GM18498 (cell line): Measurements from ENCODE around the gene CSGALNACT2.

Experiments
- ATAC-seq: cut with Tn5 transposase; IDR thresholded peaks from one replicate; pipeline ENCODE4 v1.9.1; 2021; ENCODE audit warnings: mild to moderate bottlenecking, moderate library complexity; ENCODE audit not compliant: unreplicated experiment

Gene CSGALNACT2

DNA sequence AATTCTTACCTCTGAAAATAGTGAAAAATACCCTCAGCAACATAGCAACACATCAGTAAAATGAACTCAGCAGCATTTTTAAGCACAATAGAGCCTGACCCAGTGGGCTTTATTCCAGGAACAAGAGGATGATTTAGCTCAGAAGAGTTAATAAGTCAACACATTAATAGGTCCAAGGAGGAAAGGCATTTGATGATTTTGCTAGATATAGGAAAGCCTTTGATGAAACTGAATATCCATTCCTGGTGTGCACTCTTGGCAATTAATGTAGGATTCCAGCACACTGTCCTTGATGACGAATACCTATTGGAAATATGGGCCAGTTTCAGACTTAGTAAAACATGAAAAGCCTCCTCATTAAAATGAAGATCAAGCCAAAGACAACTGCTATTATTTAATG, 86.1 kb downstream of the CSGALNACT2 start:
- no peak for ATAC-seq

DNA sequence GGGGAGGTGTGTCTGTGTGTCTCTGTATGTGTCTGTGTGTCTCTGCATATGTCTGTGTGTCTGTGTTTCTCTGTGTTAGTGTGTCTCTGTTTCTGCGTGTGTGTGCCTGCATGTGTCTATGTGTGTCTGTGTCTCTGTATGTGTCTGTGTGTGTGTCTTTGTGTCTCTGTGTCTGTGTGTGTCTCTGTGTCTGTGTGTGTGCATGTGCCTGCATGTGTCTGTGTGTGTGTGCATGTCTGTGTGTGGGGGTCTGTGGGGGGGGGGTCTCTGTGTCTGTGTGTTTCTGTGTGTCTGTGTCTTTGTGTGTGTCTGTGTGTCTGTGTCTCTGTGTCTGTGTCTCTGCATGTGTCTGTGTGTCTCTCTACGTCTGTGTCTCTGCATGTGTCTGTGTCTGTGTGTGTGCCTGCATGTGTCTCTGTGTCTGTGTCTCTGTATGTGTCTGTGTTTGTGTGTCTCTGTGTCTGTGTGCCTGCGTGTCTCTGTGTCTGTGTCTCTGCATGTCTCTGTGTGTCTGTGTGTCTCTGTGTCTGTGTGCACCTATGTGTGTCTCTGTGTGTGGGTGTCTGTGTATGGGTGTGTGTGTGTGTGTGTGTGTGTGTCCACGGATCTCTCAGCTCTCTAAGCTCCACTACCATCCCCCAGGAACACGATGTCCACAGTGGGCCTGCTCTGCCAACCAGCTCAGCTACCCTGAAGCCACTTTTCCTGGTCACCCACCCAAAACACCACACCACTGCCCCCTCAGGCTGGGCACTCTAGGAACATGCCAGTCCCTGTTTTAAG, 87.0 kb downstream of the CSGALNACT2 start:
- no peak for ATAC-seq

DNA sequence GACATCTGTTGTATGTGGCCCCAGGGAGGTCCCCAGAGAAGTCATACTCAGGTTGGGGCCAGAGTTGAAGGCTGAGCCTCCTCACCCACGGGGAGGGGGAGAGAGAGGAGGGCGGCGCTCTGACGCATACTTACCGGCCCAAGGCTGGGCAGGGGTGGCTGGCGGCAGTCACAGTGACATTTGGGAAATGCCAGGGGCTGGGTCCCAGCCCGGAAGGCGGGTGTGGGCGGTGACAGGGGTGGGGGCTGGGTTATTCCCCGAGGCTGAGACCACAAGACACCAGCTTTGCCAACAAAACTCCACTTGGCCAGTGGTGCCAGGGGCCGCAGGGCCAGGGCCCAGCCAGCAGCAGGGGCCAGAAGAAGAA, 87.5 kb downstream of the CSGALNACT2 start:
- ATAC-seq: no peak

DNA sequence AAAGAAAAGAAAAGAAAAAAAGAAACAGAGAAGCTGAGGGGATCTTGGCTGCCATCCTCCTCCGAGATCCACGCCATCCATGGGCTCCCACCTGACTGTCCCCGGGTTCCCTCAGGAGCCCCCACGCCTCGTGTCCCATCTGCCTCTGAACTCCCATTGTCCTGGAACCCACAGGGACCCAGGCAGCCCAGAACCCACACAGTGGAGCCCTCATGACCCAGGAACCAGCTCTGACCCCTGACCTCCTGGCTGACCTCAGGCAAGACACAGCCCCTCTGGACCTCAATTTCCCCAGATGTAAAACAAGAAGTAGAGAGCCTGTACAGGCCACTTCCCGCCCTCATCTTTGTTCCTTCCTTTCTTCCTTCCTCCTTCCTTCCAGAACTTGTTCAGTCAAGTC, 88.2 kb downstream of the CSGALNACT2 start:
- ATAC-seq: no peak

DNA sequence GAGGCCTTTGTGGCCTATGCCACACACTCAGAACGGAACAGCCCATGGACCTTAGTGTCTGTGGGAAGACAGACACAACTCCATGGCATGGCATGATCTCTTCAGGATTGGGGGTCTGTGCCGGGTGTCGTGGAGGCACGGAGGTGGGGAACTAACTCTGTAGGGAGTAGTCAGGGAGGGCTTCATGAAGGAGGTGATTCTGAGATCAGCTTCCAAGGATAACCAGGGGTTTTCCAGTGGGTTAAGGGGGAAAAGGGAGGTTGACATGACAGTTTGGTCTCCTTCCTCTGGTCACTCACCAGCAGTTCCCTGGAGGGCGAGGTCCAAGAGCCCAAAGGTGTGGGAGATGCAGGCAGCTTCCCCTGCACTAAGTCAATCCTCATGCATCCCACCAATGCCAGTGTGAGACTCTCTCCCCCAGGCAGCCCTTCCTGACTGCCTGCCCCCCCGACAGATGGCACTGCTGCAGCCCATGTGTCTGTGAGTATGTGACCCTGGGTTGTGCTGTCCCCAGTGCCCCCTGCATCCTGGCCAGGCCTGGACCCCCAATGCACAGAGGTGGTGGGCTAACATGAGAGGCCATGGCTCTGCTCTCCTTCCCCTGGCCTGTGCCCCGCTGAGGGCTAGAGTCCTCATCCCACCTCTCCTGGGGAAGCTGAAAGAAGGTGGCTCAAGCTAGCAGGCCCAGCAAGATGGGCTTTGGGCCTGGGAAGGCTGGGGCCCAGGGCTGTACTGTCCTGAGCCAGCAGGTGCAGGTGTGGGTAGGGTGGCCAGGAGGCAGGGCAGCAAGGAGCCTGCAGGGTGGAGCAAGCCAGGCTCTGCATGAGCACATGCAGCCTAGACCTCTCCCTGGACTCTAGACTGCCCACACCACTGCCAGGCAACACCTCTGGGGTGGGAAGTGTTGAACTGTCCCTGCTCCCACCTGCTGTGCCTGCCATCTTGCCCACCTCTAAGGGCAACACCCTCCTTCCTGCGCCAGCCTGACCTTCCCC, 88.9 kb downstream of the CSGALNACT2 start:
- ATAC-seq: no peak

DNA sequence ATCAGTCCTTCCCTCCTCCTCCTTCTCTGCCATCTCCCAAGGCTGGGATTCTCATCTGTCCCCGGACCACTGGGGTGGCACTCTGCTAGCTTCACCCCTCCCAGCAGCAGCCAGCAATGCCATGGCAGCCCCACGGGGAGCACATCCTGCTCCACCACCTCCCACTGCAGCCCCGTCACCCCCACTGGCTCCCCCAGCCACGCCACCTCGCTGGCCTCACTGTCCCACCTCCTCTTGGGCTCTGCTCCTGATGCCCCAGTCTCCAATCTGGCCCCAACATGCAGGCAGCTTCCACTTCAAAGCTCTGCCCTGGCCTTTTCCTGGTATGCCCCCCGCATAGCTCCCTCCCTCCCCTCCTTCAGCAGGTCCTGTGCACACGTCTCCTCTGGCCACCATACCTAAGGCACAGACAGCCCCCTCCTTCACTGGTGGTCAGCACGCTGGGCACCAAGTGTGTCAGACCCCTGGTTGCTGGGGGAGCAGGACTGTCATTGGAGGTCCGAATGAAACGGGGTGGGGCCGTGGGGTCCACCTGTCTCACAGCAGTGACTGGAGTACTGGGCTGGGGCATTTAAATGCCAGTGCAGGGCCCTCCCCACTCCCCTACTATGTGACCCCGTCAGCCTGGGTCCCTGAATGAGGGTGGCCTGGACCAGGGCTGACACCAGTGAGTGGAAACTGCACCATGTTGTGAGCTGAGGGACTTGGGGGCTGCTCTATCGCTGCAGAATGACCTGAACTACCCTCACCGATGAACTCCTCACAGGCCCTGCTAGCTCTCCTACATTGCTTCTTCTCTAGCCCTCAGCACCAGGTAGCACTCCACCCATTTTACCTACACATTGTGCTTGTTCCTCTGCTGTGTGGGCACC, 89.9 kb downstream of the CSGALNACT2 start:
- no peak for ATAC-seq

DNA sequence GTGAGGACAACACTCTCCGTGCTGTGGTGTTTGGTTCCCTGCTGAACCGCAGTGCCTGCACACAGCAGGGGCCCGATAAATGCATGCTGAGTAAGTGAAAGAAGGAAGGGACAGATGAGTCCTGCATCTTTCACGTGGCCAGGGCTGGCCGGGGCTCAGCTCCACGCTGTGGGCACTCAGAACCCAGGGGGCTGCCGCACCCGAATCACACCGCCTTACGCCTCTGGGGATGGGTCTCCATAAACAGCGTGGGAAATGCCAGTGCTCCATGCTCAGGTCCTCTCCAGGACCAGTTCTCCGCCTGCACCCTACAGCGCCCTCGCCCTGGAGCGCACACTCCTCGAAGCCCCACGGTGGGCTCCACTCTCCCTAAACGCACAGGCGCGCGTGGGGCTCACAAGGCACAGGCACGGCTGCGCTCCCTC, 90.5 kb downstream of the CSGALNACT2 start:
- no peak for ATAC-seq

DNA sequence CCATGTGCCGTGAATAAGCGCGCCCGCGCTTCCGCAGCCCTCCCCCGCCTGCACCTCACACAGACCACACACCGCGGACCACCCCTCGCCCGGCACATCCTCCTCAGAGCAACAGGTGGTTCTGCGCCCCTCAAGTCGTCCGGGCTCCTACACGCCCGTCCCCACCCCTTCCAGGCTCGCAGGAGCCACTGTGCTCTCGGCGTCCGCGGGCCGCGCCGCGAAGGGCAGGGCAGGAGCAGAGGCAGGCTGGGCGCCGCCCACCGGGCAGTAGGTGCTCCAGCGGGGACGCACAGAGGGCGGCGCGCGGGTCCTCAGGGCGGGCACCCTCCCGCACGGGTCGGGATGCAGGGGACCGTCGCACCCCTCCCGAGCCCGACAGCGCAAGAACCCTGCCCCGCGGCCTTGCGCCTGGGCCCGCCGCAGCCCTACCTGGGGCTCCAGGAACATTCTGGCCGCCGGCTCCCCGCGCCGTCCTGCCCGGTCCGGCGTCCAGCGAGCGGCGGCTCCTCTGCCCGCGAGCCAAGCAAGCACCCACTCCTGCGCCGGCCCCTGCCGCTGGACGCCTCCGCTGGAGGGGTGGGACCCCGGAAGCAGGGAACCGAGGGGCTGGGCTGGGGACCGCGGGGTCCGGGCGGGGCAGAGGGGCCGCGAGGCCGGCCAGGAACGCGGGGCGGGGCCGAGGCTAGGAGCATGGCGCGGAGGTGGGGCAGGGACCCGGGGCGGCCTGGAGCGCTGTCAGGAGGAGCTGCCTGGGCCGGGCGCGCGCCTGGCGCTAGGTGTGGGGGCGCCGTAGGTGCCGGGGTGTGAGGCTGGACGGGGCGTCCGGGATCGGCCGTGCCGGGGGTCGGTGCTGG, 91.2 kb downstream of the CSGALNACT2 start:
- no peak for ATAC-seq

DNA sequence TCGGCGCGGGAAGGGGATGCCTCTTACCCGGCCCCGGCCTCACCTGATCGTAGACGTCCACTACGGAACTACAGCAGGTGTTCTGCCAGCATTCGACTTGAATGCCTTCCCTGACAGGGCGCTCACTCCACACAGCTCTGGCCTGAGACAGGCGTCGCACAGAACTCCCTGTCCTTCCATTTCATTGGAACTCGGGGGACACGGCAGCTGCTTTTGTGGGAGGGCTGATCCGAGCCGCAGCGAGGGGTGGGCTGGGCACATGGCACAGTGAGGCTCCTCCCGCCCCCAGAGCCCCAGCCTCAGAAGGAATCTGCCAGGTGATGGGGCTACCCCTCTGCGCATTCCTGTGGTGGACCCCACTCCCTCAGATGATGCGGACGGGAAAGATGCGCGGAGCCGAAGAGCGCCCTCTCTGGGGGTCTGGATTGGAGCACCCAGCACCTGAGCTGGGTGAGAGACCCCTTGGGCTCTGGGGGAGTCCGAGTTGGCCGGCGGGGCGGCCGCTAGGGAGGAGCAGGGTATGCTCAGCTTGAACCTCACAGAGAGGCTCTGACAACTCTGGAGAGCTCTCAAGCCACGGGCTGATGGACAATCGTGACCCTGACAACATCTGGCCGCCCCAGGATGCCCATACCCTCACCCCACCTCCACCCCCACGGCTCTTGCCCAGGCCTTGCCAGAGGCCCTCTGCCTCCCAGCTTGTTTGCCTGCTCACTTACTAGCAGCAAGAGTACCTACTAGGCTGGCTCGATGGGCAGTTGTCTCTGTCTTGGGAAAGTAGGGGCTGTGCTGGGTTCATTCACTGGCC, 92.1 kb downstream of the CSGALNACT2 start:
- no peak for ATAC-seq

DNA sequence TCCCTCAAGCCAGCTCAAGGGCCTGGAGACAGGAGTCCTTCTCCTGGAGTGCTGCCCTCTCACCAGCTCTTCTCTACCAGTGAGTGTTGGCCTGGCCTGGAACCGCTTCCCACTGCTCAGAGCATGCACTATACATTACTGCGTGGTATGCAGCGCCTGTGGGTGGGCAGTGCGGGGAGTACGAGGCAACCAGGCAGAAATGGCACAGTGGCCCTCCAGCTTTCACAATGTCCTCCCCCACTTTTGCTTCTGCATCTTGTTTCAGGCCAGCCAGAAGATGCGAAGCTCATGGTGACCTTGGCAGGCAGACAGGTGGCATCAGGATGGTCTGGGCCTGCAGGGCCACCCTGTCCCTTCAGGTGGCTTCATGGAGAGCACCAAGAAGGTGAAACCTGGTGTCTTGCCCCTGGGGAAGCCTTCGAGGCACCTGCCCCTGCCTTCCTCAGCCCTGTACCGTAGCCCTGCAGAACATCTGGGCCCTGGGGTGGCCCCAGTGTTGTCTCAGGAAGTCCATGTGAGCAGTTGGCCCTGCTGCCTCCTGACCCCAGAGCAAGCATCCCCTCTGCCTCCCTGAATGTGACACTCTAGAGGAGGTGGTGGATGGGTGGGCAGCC, 92.8 kb downstream of the CSGALNACT2 start:
- ATAC-seq: no peak

DNA sequence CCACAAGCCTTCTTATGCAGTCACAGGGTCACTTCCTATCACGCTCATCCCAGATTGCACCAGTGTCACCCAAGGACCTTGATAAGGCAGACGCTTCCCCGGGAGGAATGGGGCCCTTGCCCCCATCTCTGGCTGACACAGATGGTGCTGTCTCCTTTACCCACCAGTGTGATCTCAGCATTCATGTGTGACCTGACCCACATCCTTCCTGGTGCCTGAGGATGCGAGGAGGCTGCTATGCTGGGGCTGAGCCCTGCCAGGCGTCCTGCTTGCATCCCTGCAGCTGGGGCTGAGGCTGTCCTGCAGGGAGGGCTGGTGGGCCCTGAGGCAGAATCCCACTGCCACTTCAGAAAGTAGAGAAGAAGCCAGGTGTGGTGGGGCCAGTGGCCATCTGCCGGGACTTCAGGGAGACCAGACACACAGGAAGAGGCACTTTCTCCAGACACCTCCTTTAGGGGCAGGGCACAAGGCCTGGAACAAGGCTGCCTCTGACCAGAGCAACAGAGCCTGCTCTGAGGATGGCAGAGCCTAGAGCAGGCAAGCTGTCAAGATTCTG, 93.4 kb downstream of the CSGALNACT2 start:
- no peak for ATAC-seq

DNA sequence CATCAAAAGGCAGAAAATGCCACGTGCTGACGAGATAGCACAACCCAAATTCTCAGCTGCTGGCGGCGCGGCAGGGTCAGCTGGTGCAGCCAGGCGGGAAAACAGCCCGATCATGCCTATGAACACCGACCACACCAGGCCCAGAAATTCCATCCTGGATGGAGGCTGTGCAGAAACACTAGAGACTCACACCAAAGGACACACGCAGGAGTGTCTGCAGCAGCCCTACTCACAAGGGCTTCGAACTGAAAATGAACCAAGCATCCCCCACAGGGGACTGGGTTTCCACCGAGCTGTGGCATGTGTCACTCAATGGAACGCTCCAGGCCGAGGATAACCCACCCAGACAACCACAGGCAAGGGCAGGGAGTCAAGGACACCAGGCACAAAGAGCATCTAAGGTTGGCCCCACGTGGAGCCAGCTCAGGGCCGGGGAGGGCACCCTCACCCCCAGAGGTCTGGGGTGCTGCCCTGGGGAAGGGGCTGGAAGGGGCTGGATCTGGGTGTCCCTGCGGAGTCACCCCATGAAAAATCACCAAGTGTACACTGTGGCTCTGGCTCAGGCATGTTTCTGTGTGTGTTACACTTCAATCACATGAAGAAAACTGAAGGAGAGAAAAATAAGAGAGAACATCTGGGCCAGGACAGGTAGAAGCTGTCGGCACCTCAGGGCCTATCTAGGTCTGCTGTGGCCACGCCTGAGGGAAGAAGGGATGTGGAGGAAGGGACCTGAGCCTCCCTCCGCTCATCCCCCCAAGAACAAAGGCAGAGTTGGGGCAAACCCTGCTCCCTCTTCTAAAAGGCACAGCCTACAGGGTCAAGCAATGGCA, 95.6 kb downstream of the CSGALNACT2 start:
- ATAC-seq: no peak

DNA sequence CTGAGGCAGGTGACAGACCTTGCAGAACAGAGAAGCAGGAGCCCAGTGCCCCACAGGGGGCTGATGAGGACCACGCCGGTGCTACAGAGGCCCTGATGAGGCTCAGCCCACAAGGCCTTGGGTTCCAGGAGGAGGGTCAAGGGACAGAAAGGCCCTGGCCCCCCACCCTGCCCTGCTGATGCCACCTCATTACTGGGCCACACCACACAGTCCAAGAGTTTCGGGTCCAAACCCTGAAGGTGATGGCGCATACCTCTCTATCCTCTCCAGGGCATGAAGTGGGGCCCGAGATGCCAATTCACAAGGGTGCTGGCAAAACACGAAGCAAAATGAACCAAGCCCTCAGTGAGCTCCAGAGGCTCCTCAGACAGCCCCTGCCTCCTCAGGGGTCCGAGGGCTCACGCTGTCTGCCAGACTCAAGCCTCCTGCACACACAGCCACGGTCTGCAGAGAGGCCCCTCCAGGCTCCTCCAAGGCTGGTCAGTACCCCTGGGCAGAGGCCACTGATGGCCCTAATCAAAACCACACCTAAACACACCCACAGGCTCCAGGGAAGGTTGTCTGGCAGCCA, 96.3 kb downstream of the CSGALNACT2 start:
- no peak for ATAC-seq
